HepG2 (cell line): ENCODE data around the gene SLC25A38. TPM values are rescaled to one million over a fixed set of nuclear protein-coding genes. Genes with fewer than 3 reads are reported as not detected.

Experiments used
- BRCA1 ChIP-seq: sonication (generic); formaldehyde crosslinking; IDR thresholded peaks from 2 replicates; pipeline ENCODE4 v1.4.0; 2020; ENCODE audit warnings: missing genetic modification reagents
- CCAR2 ChIP-seq: fragments of 200-400 bp; formaldehyde crosslinking; optimal IDR thresholded peaks from 2 replicates; pipeline ENCODE3; 2018; ENCODE audit warnings: low read depth, mild to moderate bottlenecking, low read length, moderate library complexity
- GZF1 ChIP-seq: sonication (generic); formaldehyde crosslinking; IDR thresholded peaks from 2 replicates; pipeline ENCODE4 v1.5.1; 2020; ENCODE audit warnings: mild to moderate bottlenecking, missing genetic modification reagents
- HNRNPL ChIP-seq: fragments of 200-400 bp; formaldehyde crosslinking; IDR thresholded peaks from 2 replicates; pipeline ENCODE4 v1.6.1; 2017; ENCODE audit warnings: mild to moderate bottlenecking, low read depth, low read length
- MIER2 ChIP-seq: IDR thresholded peaks from 2 replicates; pipeline ENCODE4 v1.6.1; 2016; ENCODE audit warnings: missing biosample characterization, missing genetic modification reagents
- MYNN ChIP-seq: sonication (generic); formaldehyde crosslinking; IDR thresholded peaks from 2 replicates; pipeline ENCODE4 v1.4.0; 2020; ENCODE audit warnings: mild to moderate bottlenecking, low read depth, missing genetic modification reagents
- NFKBIZ ChIP-seq: IDR thresholded peaks from 2 replicates; pipeline ENCODE4 v1.6.1; 2018; ENCODE audit warnings: missing genetic modification reagents, missing compliant biosample characterization
- PHF21A ChIP-seq: sonication (generic); formaldehyde crosslinking; IDR thresholded peaks from 2 replicates; pipeline ENCODE4 v1.5.0; 2020; ENCODE audit warnings: mild to moderate bottlenecking, missing genetic modification reagents
- PPARG ChIP-seq: conservative IDR thresholded peaks from 2 replicates; pipeline ENCODE4 v1.6.1; 2016; ENCODE audit warnings: missing biosample characterization, missing genetic modification reagents
- SNAPC2 ChIP-seq: sonication (generic); formaldehyde crosslinking; IDR thresholded peaks from 2 replicates; pipeline ENCODE4 v1.8.1; 2022; ENCODE audit warnings: mild to moderate bottlenecking, missing genetic modification reagents
- STAT5B ChIP-seq: sonication (generic); formaldehyde crosslinking; IDR thresholded peaks from 2 replicates; pipeline ENCODE4 v1.4.0; 2020; ENCODE audit warnings: missing genetic modification reagents
- ZFY ChIP-seq: sonication (generic); formaldehyde crosslinking; IDR thresholded peaks from 2 replicates; pipeline ENCODE4 v1.4.0; 2020; ENCODE audit warnings: missing genetic modification reagents
- ZNF230 ChIP-seq: sonication (generic); formaldehyde crosslinking; IDR thresholded peaks from 2 replicates; pipeline ENCODE4 v1.4.0; 2020; ENCODE audit warnings: mild to moderate bottlenecking, missing genetic modification reagents
- ZNF235 ChIP-seq: sonication (generic); formaldehyde crosslinking; IDR thresholded peaks from 2 replicates; pipeline ENCODE4 v1.8.1; 2023; ENCODE audit warnings: mild to moderate bottlenecking, missing genetic modification reagents, borderline replicate concordance
- ZNF552 ChIP-seq: sonication (generic); formaldehyde crosslinking; IDR thresholded peaks from 2 replicates; pipeline ENCODE4 v1.9.0; 2022; ENCODE audit warnings: missing genetic modification reagents, mild to moderate bottlenecking, borderline replicate concordance
- ZNF563 ChIP-seq: sonication (generic); formaldehyde crosslinking; IDR thresholded peaks from 2 replicates; pipeline ENCODE4 v1.8.0; 2022; ENCODE audit warnings: mild to moderate bottlenecking, moderate library complexity, missing genetic modification reagents
- ZNF644 ChIP-seq: IDR thresholded peaks from 2 replicates; pipeline ENCODE4 v1.6.1; 2016; ENCODE audit warnings: low read depth
- ZNF720 ChIP-seq: sonication (generic); formaldehyde crosslinking; IDR thresholded peaks from 2 replicates; pipeline ENCODE4 v1.4.0; 2020; ENCODE audit warnings: missing genetic modification reagents
- polyA plus RNA-seq, 8 experiments: library from polyadenylated mRNA; depleted of rRNA in 3 of 8; stranded (reverse) in 7 of 8; unstranded in 1 of 8; fragments of >200 nt; fragmentation: Illumina TruSeq in 4 of 8; extraction: Trizol in 4 of 8; gene quantifications; 2 replicates each; pipeline versions ENCODE4 v1.2.1 to v1.2.3, GENCODE V29; 2011 to 2016; ENCODE audit warnings: low read depth in 4 of 8, missing spikeins in 1 of 8, mixed read lengths in 1 of 8; ENCODE audit not compliant: insufficient read depth in 1 of 8
- total RNA-seq, 5 experiments: library from RNA; depleted of rRNA; stranded (reverse); fragments of >200 nt; fragmentation: Illumina TruSeq; extraction: Trizol; gene quantifications; 2 replicates each; pipeline ENCODE4 v1.2.3, GENCODE V29; 2016; ENCODE audit warnings: low read depth in 1 of 5
- TF ChIP-seq, protein P1 (sequence below): sonication (generic); formaldehyde crosslinking; IDR thresholded peaks from 2 replicates; pipeline ENCODE4 v1.8.0; 2023; ENCODE audit warnings: mild to moderate bottlenecking, missing genetic modification reagents
- TF ChIP-seq, protein P2 (sequence below): sonication (generic); formaldehyde crosslinking; IDR thresholded peaks from 2 replicates; pipeline ENCODE4 v1.5.0; 2020; ENCODE audit warnings: mild to moderate bottlenecking, missing genetic modification reagents
- TF ChIP-seq, protein P3 (sequence below): sonication (generic); formaldehyde crosslinking; IDR thresholded peaks from 2 replicates; pipeline ENCODE4 v1.8.0; 2022; ENCODE audit warnings: mild to moderate bottlenecking, missing genetic modification reagents; ENCODE audit not compliant: insufficient replicate concordance
- TF ChIP-seq, protein P4 (sequence below): sonication (generic); formaldehyde crosslinking; IDR thresholded peaks from 2 replicates; pipeline ENCODE4 v1.5.1; 2020; ENCODE audit warnings: missing genetic modification reagents, mild to moderate bottlenecking, borderline replicate concordance

Gene SLC25A38
- total and polyA plus RNA-seq, 2 of the 13 experiments (the other 11 are each of a cell fraction or from before 2014, with no cell fraction given): 32.5 to 35.4 TPM

DNA sequence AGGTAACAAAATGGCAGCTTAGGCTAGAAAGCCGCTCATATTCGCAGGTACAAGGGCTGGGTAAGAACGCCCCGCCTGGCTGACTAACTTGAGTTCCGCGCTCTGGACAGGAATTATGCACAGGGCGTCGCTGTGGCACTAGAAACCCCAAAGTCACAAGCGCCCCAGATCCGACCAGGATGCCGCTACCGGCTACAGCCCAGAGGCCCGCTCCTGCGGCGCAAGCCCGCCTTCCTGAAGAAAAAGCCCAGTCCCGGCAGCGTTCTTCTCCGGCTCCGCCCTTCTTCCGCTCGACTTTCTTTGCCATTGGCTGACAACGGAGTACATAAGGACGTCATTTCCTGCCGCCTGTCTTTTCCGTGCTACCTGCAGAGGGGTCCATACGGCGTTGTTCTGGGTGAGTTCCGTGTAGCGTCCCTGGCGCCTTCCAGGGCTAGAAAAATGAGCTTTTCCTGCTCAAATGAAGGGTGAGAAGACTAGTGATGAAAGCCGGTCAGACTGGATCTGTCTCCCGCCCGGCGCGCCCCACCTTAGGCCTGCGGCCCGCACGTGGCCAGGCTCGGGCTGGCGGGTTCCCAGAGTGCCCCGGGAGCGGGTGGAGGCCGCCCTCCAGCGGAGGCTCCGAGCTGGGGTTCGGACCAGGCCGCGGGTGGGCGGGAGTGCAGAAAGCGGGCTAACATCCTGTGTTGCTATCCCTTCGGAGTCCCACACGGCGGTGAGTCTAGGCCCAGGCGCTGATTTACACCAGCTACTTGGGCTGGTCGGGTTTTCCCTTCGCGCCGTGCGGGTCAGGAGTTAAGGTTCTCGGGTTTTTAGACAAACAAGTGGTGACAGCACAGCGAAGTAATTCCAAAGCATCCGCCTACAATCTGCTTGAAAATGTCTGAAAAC is 23.4 kb downstream of the SLC25A38 start, which contains the start of gene RPSA (continued):
- TF ChIP-seq PHF21A (CRISPR knock-in tag) (peak; percentile 82), GZF1 (CRISPR knock-in tag) (no peak), PPARG (CRISPR knock-in tag) (peak; percentile 53; the same call in 1 of the 2 replicates), HNRNPL (0 out of 2 replicates have a peak, but pooled peaks have one; percentile 41), SNAPC2 (CRISPR knock-in tag) (no peak), ZFY (CRISPR knock-in tag) (peak; percentile 100), MIER2 (CRISPR knock-in tag) (no peak; the same call in 1 of the 2 replicates), MYNN (CRISPR knock-in tag) (peak; percentile 45; the same call in 1 of the 2 replicates), ZNF235 (peak; percentile 76; the same call in 1 of the 2 replicates), ZNF563 (CRISPR knock-in tag) (peak; percentile 94), ZNF720 (CRISPR knock-in tag) (no peak), ZNF552 (CRISPR knock-in tag) (peak; percentile 91), ZNF230 (CRISPR knock-in tag) (no peak), BRCA1 (CRISPR knock-in tag) (peak; percentile 81; the same call in 1 of the 2 replicates), NFKBIZ (CRISPR knock-in tag) (0 out of 2 replicates have a peak, but pooled peaks have one; percentile 22), CCAR2 (no peak), STAT5B (CRISPR knock-in tag) (0 out of 2 replicates have a peak, but pooled peaks have one; percentile 76), ZNF644 (CRISPR knock-in tag) (0 out of 2 replicates have a peak, but pooled peaks have one; percentile 36)
- TF ChIP-seq, protein P1, sequence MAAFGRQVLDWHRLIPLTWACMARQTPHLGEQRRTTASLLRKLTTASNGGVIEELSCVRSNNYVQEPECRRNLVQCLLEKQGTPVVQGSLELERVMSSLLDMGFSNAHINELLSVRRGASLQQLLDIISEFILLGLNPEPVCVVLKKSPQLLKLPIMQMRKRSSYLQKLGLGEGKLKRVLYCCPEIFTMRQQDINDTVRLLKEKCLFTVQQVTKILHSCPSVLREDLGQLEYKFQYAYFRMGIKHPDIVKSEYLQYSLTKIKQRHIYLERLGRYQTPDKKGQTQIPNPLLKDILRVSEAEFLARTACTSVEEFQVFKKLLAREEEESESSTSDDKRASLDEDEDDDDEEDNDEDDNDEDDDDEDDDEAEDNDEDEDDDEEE (CRISPR knock-in tag): peak; percentile 86; the same call in 1 of the 2 replicates
- TF ChIP-seq, protein P2, sequence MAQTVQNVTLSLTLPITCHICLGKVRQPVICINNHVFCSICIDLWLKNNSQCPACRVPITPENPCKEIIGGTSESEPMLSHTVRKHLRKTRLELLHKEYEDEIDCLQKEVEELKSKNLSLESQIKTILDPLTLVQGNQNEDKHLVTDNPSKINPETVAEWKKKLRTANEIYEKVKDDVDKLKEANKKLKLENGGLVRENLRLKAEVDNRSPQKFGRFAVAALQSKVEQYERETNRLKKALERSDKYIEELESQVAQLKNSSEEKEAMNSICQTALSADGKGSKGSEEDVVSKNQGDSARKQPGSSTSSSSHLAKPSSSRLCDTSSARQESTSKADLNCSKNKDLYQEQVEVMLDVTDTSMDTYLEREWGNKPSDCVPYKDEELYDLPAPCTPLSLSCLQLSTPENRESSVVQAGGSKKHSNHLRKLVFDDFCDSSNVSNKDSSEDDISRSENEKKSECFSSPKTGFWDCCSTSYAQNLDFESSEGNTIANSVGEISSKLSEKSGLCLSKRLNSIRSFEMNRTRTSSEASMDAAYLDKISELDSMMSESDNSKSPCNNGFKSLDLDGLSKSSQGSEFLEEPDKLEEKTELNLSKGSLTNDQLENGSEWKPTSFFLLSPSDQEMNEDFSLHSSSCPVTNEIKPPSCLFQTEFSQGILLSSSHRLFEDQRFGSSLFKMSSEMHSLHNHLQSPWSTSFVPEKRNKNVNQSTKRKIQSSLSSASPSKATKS (CRISPR knock-in tag): no peak
- TF ChIP-seq, protein P3, sequence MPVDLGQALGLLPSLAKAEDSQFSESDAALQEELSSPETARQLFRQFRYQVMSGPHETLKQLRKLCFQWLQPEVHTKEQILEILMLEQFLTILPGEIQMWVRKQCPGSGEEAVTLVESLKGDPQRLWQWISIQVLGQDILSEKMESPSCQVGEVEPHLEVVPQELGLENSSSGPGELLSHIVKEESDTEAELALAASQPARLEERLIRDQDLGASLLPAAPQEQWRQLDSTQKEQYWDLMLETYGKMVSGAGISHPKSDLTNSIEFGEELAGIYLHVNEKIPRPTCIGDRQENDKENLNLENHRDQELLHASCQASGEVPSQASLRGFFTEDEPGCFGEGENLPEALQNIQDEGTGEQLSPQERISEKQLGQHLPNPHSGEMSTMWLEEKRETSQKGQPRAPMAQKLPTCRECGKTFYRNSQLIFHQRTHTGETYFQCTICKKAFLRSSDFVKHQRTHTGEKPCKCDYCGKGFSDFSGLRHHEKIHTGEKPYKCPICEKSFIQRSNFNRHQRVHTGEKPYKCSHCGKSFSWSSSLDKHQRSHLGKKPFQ (CRISPR knock-in tag): peak; percentile 66
- TF ChIP-seq, protein P4, sequence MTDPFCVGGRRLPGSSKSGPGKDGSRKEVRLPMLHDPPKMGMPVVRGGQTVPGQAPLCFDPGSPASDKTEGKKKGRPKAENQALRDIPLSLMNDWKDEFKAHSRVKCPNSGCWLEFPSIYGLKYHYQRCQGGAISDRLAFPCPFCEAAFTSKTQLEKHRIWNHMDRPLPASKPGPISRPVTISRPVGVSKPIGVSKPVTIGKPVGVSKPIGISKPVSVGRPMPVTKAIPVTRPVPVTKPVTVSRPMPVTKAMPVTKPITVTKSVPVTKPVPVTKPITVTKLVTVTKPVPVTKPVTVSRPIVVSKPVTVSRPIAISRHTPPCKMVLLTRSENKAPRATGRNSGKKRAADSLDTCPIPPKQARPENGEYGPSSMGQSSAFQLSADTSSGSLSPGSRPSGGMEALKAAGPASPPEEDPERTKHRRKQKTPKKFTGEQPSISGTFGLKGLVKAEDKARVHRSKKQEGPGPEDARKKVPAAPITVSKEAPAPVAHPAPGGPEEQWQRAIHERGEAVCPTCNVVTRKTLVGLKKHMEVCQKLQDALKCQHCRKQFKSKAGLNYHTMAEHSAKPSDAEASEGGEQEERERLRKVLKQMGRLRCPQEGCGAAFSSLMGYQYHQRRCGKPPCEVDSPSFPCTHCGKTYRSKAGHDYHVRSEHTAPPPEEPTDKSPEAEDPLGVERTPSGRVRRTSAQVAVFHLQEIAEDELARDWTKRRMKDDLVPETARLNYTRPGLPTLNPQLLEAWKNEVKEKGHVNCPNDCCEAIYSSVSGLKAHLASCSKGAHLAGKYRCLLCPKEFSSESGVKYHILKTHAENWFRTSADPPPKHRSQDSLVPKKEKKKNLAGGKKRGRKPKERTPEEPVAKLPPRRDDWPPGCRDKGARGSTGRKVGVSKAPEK (CRISPR knock-in tag): peak; percentile 77; the same call in 1 of the 2 replicates
